ENCODE measurements around the gene RFTN1.

The RFTN1 gene

GRCh38 chr3:16407366-16407765, 106.1 kb downstream of the RFTN1 start:
- in situ Hi-C loops (cut with HindIII; ENCODE audit: low pct_ligation_motif_present, low pct_unique_long_range_greater_than_20kb, low sequenced_read_pairs): no loop called here

GRCh38 chr3:16406579-16406978, 106.9 kb downstream of the RFTN1 start:
- no peak for DNase-seq
- in situ Hi-C loops (cut with HindIII; ENCODE audit: low pct_ligation_motif_present, low pct_unique_long_range_greater_than_20kb, low sequenced_read_pairs): no loop called here

More at GRCh38 chr3:16407366-16407765, 106.1 kb downstream of the RFTN1 start:
- no peak for DNase-seq

- no peak for DNase-seq
- in situ Hi-C loops (cut with HindIII; ENCODE audit: low pct_ligation_motif_present, low pct_unique_long_range_greater_than_20kb, low sequenced_read_pairs): no loop called here
These were observed 107.3 kb downstream of the RFTN1 start for GRCh38 chr3:16406166-16406565.

GRCh38 chr3:16404349-16404895, 109.1 kb downstream of the RFTN1 start:
- no peak for DNase-seq
- in situ Hi-C loops (cut with HindIII; ENCODE audit: low pct_ligation_motif_present, low pct_unique_long_range_greater_than_20kb, low sequenced_read_pairs): no loop called here

GRCh38 chr3:16402451-16402850, 111.0 kb downstream of the RFTN1 start:
- no peak for DNase-seq
- in situ Hi-C loops (cut with HindIII; ENCODE audit: low pct_ligation_motif_present, low pct_unique_long_range_greater_than_20kb, low sequenced_read_pairs): no loop called here

- DNase-seq: no peak
- in situ Hi-C loops (cut with HindIII; ENCODE audit: low pct_ligation_motif_present, low pct_unique_long_range_greater_than_20kb, low sequenced_read_pairs): no loop called here
These were observed 112.2 kb downstream of the RFTN1 start for GRCh38 chr3:16401273-16401672.

GRCh38 chr3:16400106-16400931, 113.2 kb downstream of the RFTN1 start:
- no peak for DNase-seq
- in situ Hi-C loops (cut with HindIII; ENCODE audit: low pct_ligation_motif_present, low pct_unique_long_range_greater_than_20kb, low sequenced_read_pairs): no loop called here

- in situ Hi-C loops (cut with HindIII; ENCODE audit: low pct_ligation_motif_present, low pct_unique_long_range_greater_than_20kb, low sequenced_read_pairs): no loop called here
- DNase-seq: peak; percentile 78
These were observed 114.0 kb downstream of the RFTN1 start for GRCh38 chr3:16399473-16399872.

- no peak for DNase-seq
- in situ Hi-C loops (cut with HindIII; ENCODE audit: low pct_ligation_motif_present, low pct_unique_long_range_greater_than_20kb, low sequenced_read_pairs): no loop called here
These were observed 114.9 kb downstream of the RFTN1 start for GRCh38 chr3:16398648-16399047.

- no peak for DNase-seq
- in situ Hi-C loops (cut with HindIII; ENCODE audit: low pct_ligation_motif_present, low pct_unique_long_range_greater_than_20kb, low sequenced_read_pairs): no loop called here
These were observed 117.3 kb downstream of the RFTN1 start for GRCh38 chr3:16396202-16396601.

- in situ Hi-C loops (cut with HindIII; ENCODE audit: low pct_ligation_motif_present, low pct_unique_long_range_greater_than_20kb, low sequenced_read_pairs): no loop called here
- no peak for DNase-seq
These were observed 118.3 kb downstream of the RFTN1 start for GRCh38 chr3:16395212-16395611.

GRCh38 chr3:16394639-16395038, 118.9 kb downstream of the RFTN1 start:
- in situ Hi-C loops (cut with HindIII; ENCODE audit: low pct_ligation_motif_present, low pct_unique_long_range_greater_than_20kb, low sequenced_read_pairs): no loop called here

GRCh38 chr3:16392717-16393116, 120.8 kb downstream of the RFTN1 start:
- in situ Hi-C loops (cut with HindIII; ENCODE audit: low pct_ligation_motif_present, low pct_unique_long_range_greater_than_20kb, low sequenced_read_pairs): no loop called here
- DNase-seq: no peak

More at GRCh38 chr3:16394639-16395038, 118.9 kb downstream of the RFTN1 start:
- DNase-seq: no peak

GRCh38 chr3:16392065-16392464, 121.4 kb downstream of the RFTN1 start:
- no peak for DNase-seq
- in situ Hi-C loops (cut with HindIII; ENCODE audit: low pct_ligation_motif_present, low pct_unique_long_range_greater_than_20kb, low sequenced_read_pairs): no loop called here

- in situ Hi-C loops (cut with HindIII; ENCODE audit: low pct_ligation_motif_present, low pct_unique_long_range_greater_than_20kb, low sequenced_read_pairs): no loop called here
These were observed 122.9 kb downstream of the RFTN1 start for GRCh38 chr3:16390581-16390980.

GRCh38 chr3:16388850-16389441, 124.6 kb downstream of the RFTN1 start:
- DNase-seq: no peak
- in situ Hi-C loops (cut with HindIII; ENCODE audit: low pct_ligation_motif_present, low pct_unique_long_range_greater_than_20kb, low sequenced_read_pairs): no loop called here

More at GRCh38 chr3:16390581-16390980, 122.9 kb downstream of the RFTN1 start:
- DNase-seq: no peak

GRCh38 chr3:16386561-16386960, 126.9 kb downstream of the RFTN1 start:
- DNase-seq: no peak
- in situ Hi-C loops (cut with HindIII; ENCODE audit: low pct_ligation_motif_present, low pct_unique_long_range_greater_than_20kb, low sequenced_read_pairs): no loop called here

- DNase-seq: no peak
These were observed 128.3 kb downstream of the RFTN1 start for GRCh38 chr3:16385151-16385550.

GRCh38 chr3:16383864-16384263, 129.6 kb downstream of the RFTN1 start:
- in situ Hi-C loops (cut with HindIII; ENCODE audit: low pct_ligation_motif_present, low pct_unique_long_range_greater_than_20kb, low sequenced_read_pairs): no loop called here
- no peak for DNase-seq

More at GRCh38 chr3:16385151-16385550, 128.3 kb downstream of the RFTN1 start:
- in situ Hi-C loops (cut with HindIII; ENCODE audit: low pct_ligation_motif_present, low pct_unique_long_range_greater_than_20kb, low sequenced_read_pairs): no loop called here

GRCh38 chr3:16382845-16383244, 130.7 kb downstream of the RFTN1 start:
- DNase-seq: no peak
- in situ Hi-C loops (cut with HindIII; ENCODE audit: low pct_ligation_motif_present, low pct_unique_long_range_greater_than_20kb, low sequenced_read_pairs): no loop called here

Data from ACHN (cell line).